ENCODE data around the gene HCN4. TPM values are rescaled to one million over a fixed set of nuclear protein-coding genes. Genes with fewer than 3 reads are reported as not detected.

The HCN4 gene
- total RNA-seq, 1 experiment from 2014 or later, result 5.2 TPM

- Histone ChIP-seq H3K27me3 (ENCODE audit: control insufficient read depth, insufficient read depth, low read length) (no peaks in the 10 kb centered on the region), H3K4me3 (ENCODE audit: insufficient read depth, low read depth, low read length) (no peak overlapping the region), H3K36me3 (replicated peaks; ENCODE audit: control insufficient read depth, insufficient read depth, low read length) (peaks cover 1% of the 10 kb centered on the region; the same call in 1 of the 2 replicates)
- DNase-seq, result no peak
Measured at GRCh38 chr15:73291441-73291840, 77.3 kb downstream of the HCN4 start.

DNA sequence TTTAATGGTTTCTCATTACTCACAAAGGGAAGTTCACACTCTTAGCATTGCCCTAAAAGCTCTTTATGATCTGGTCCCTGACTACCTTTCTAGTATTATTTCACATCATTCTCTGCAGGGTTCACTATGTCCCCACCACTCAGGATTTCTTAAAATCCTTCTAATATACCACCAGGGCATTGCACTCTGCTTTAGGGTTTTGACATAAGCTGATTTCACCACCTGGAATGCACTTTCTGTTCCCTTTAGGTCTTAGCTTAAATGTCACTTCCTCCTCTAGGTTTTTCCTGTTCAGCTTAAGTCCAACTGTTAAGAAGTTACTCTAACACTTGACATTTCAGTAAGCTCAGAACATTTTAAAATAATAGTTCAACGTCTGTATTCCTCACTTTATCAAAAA lies 81.7 kb downstream of the HCN4 start:
- Histone ChIP-seq H3K27me3 (ENCODE audit: control insufficient read depth, insufficient read depth, low read length) (no peaks in the 10 kb centered on the region), H3K36me3 (replicated peaks; ENCODE audit: control insufficient read depth, insufficient read depth, low read length) (peaks cover 5% of the 10 kb centered on the region), H3K4me3 (ENCODE audit: insufficient read depth, low read depth, low read length) (no peak overlapping the region)
- DNase-seq, result no peak

DNA sequence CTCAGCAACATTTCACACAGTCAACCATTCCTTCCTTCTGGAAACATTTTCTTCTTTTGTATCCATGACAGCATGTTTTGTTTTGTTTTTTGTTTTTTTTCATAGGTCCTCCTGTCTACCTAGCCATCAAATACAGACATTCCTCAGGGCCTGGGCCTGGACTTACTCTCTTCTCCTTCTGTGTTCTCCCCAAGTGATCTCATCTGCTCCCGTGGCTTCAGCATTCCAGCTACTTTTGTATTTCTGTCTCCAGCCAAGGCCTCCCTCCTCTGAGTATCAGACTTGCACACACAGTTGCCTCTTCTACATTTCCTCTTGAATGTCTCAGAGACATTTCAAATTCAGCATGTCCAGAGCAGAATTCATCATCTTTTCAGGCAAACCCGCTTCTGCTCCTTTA lies 82.4 kb downstream of the HCN4 start:
- no peaks in the 10 kb centered on the region for H3K27me3 ChIP-seq (ENCODE audit: control insufficient read depth, insufficient read depth, low read length)
- H3K36me3 ChIP-seq (replicated peaks; ENCODE audit: control insufficient read depth, insufficient read depth, low read length), result peaks cover 5% of the 10 kb centered on the region
- no peak for DNase-seq

DNA sequence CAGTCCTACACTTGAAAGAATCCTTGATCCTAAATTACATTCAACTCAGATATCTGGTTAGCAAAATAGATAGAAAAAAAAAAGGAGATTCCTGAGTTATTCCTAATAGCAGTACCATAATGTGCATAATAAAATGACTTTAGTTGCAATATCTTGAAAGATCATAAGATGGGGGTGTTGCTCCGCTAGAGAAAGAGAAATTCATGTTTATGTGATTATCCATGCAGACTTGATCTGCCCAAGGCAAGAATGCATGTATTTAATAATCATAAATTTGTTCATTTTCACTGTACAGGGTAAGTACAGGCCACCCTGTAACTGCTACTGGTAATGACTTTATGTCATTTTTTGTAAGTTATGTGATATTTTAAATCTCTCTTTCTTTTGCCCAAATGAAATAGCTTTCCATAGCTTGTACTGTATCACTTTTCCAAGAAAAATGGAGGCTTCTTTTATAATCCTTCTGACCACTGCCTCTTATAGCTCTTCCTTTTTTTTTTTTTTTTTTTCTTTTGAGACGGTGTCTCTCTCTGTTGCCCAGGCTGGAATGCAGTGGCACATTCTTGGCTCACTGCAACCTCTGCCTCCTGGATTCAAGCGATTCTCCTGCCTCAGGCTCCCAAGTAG lies 84.6 kb downstream of the HCN4 start:
- peaks cover 5% of the 10 kb centered on the region for H3K36me3 ChIP-seq (replicated peaks; ENCODE audit: control insufficient read depth, insufficient read depth, low read length)

More for the DNA sequence above, 82.4 kb downstream of the HCN4 start:
- H3K4me3 ChIP-seq (ENCODE audit: insufficient read depth, low read depth, low read length), result no peak overlapping the region

GRCh38 chr15:73283366-73283962 lies 85.3 kb downstream of the HCN4 start:
- no peak overlapping the region for H3K4me3 ChIP-seq (ENCODE audit: insufficient read depth, low read depth, low read length)
- DNase-seq, result no peak

More for the DNA sequence above, 84.6 kb downstream of the HCN4 start:
- no peak overlapping the region for H3K4me3 ChIP-seq (ENCODE audit: insufficient read depth, low read depth, low read length)
- H3K27me3 ChIP-seq (ENCODE audit: control insufficient read depth, insufficient read depth, low read length), result no peaks in the 10 kb centered on the region
- DNase-seq, result no peak

GRCh38 chr15:73282567-73283365 lies 86.0 kb downstream of the HCN4 start:
- H3K36me3 ChIP-seq (replicated peaks; ENCODE audit: control insufficient read depth, insufficient read depth, low read length), result peaks cover 5% of the 10 kb centered on the region
- DNase-seq, result no peak
- H3K4me3 ChIP-seq (ENCODE audit: insufficient read depth, low read depth, low read length), result no peak overlapping the region
- H3K27me3 ChIP-seq (ENCODE audit: control insufficient read depth, insufficient read depth, low read length), result no peaks in the 10 kb centered on the region

More at GRCh38 chr15:73283366-73283962, 85.3 kb downstream of the HCN4 start:
- Histone ChIP-seq H3K36me3 (replicated peaks; ENCODE audit: control insufficient read depth, insufficient read depth, low read length) (peaks cover 5% of the 10 kb centered on the region), H3K27me3 (ENCODE audit: control insufficient read depth, insufficient read depth, low read length) (no peaks in the 10 kb centered on the region)

DNA sequence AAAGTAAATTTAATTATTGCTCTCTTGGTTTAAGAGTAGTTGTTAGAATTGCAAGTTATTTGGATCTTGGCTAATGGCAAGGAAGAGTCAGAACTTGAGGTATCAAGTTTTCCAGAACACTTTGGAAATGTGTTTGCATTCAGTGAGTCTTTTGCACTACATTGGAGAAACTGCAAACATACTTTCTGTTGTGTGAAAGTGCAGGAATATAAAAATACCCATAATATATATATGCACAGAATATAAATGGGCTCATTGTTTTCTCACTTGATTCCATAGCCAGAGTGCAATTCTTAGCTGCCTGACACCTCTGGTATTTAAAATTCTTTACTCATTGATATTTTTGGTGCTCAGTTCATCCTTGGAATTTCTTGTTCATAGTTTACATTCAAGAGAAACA lies 92.9 kb downstream of the HCN4 start:
- Histone ChIP-seq H3K36me3 (replicated peaks; ENCODE audit: control insufficient read depth, insufficient read depth, low read length) (no peaks in the 10 kb centered on the region), H3K4me3 (ENCODE audit: insufficient read depth, low read depth, low read length) (no peak overlapping the region), H3K27me3 (ENCODE audit: control insufficient read depth, insufficient read depth, low read length) (no peaks in the 10 kb centered on the region)
- DNase-seq, result no peak

GRCh38 chr15:73273181-73274002 lies 95.4 kb downstream of the HCN4 start:
- H3K4me3 ChIP-seq (ENCODE audit: insufficient read depth, low read depth, low read length), result no peak overlapping the region
- H3K36me3 ChIP-seq (replicated peaks; ENCODE audit: control insufficient read depth, insufficient read depth, low read length), result no peaks in the 10 kb centered on the region
- H3K27me3 ChIP-seq (ENCODE audit: control insufficient read depth, insufficient read depth, low read length), result no peaks in the 10 kb centered on the region

GRCh38 chr15:73270366-73271097 lies 98.2 kb downstream of the HCN4 start:
- Histone ChIP-seq H3K4me3 (ENCODE audit: insufficient read depth, low read depth, low read length) (no peak overlapping the region), H3K36me3 (replicated peaks; ENCODE audit: control insufficient read depth, insufficient read depth, low read length) (peaks cover 1% of the 10 kb centered on the region; the same call in 1 of the 2 replicates), H3K27me3 (ENCODE audit: control insufficient read depth, insufficient read depth, low read length) (no peaks in the 10 kb centered on the region)
- DNase-seq, result no peak

More at GRCh38 chr15:73273181-73274002, 95.4 kb downstream of the HCN4 start:
- peak; percentile 71 for DNase-seq

Other genes starting within 250 kb of the HCN4 start
- gene REC114, start 74.2 kb upstream of the HCN4 start, total RNA-seq (2014; rRNA removed; shearing (Covaris generic)), result not detected in 2 replicates

Data from H7 (cell line).